Activated CD4-positive, alpha-beta T cell treated with anti-CD3 and anti-CD28 coated beads, Interleukin-2, amount 50 U/mL, for 1 hour (primary cell): ENCODE results near the gene CHCHD3.

Experiments
- DNase-seq: peaks from one replicate; pipeline ENCODE4 v3.0.0-alpha.2; 2020

Gene CHCHD3

GRCh38 chr7:132760866-132761265, 321.0 kb downstream of the CHCHD3 start:
- no peak for DNase-seq

- DNase-seq: no peak
Measured at GRCh38 chr7:132760244-132760623, 321.7 kb downstream of the CHCHD3 start.

DNA sequence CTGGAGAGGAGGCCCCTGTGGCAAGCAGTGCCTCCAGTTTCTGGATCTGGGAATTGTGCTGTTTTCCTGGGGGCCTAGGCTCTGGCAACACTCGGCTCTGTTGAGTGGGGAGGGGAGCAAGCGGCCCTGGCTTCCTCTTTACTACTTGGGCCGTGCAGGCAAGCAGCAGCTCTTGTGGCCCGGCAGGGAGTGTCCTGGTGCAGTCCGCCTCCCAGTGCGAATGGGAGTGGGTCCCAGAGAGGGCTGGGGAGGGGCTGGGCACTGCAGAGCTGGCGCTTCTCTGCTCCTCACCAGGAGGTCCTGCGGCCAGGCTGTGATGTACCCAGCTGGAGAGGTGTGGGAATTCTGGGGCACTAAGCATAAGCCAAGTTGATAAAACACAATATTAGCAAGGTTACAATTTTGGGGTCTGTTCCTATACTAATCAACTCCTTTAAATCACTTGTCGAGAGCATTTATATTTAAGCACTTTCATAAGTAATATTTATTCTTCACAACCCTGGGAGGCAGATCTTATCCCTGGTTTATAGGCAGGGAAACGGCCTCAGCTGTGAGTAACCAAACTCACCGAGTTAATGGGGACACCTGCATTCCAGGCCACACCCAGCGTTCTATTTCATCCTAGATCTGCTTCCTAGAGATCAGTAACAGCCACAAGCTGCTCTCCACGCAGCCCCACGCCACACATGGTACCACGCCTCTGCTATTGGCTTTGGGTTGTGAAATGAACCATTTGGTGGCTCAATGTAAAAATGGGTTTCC, 322.2 kb downstream of the CHCHD3 start:
- DNase-seq: no peak

GRCh38 chr7:132758986-132759385, 322.9 kb downstream of the CHCHD3 start:
- DNase-seq: no peak

DNA sequence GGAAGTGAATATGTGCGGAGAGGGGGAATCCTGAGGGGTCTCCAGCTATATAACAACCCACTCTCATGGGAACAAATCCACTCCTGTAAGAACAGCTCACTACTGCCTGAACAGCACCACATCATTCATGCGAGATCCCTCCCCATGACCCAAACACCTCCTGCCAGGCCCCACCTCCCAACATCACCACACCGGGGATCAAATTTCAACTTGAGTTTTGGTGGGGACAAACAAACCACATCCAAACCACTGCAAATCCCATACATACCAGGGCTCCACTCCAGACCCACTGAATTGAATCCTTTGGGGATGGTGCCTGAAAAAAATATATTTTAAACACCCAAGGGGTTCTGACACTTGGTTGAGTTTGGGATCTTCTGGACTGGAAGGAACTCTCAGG, 324.1 kb downstream of the CHCHD3 start:
- DNase-seq: no peak

DNA sequence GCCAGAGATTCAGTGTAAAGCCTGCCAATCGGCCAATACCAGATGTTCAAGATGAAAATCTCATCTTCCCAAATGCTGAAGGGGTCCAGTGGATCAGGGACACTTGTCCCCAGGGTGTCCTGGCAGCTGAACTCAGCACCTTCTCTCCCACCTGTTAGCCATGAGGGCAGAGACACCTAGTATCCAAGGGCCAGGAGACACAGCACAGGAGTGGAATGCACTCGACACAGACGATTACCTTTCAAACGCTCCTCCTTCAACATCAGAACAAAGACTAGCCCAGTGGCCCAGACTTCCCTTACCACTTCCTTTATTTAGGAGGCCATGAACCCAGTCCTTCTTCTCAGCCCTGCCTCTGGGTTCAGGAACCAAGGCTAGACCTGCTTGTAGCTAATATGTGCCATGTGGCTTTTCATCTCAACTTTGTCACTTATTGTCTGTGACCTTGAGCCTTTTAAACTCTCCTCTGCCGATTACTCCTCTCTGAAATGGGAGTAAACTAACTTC, 325.4 kb downstream of the CHCHD3 start:
- no peak for DNase-seq

DNA sequence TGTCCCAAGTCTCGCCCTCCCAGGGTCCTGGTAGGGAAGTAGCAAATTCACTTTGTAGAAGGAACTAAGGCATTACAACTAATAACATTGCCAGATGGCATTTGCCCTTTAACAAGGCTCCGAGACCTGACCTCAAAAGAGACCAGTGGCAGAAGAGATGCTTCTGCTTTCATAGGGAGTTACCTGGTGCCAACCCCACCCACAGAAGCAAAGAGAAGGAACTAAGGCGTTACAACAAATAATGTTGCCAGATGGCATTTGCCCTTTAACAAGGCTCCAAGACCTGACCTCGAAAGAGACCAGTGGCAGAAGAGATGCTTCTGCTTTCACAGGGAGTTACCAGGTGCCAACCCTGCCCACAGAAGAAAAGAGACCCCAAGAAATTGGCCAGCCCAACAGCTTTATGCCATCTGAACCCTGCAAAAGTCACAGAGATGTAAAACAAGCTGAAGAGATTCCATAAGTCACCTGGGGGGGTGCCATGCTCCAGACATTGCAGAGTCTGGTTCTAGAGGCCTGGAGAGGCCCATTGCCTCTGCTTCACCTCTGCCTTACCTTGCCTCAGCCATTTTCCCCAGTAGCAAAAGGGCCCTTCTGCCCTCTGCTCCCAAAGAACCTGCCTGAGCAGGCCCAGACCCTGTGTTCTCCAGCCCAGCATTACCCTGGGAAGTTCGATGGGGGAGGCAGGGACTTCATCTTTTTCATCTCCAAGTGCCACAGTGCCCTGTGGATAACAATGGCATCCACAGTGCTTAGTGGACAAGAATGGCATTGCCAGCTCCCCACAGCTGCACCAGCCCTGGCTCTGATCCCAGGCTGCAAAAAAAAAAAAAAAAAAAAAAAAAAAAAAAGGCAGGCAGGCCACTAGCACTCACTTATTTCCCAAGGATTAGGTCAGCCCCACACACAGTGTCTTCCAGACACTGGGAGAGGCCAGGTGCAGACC, 326.1 kb downstream of the CHCHD3 start:
- no peak for DNase-seq

GRCh38 chr7:132752431-132752830, 329.5 kb downstream of the CHCHD3 start:
- no peak for DNase-seq

GRCh38 chr7:132751244-132751647, 330.6 kb downstream of the CHCHD3 start:
- no peak for DNase-seq

DNA sequence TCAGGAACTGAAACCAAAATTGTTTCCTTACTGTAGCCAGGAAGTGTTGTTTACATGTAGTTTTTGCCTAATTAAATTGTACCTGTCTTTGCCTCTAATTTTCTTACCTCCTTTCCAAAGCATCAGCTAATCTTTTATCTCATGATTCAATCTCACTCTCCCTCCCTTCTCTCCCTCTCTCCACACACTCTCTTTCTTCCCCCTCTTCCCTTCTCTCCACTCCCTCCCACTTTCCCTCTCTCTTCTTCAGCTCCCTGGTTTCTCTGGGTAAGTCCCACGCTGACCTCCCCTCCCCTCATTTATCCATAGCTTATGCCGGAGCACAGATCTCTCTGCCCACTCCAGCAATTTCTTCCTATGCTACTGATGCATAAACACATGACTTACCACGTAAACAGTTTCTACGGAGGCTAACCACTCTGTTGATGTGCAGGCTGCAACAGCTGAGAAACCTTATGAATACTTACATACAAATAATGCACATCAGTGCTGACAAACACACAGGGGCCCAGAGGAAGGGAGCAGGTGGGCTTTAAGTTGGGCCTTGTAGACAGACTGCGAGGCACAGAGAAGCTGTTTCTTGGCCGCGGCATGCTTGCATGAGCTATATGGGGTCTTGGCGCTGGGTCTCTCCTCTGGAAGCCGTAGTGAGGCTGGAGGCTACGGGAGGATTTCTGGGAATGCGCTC, 331.2 kb downstream of the CHCHD3 start:
- no peak for DNase-seq

DNA sequence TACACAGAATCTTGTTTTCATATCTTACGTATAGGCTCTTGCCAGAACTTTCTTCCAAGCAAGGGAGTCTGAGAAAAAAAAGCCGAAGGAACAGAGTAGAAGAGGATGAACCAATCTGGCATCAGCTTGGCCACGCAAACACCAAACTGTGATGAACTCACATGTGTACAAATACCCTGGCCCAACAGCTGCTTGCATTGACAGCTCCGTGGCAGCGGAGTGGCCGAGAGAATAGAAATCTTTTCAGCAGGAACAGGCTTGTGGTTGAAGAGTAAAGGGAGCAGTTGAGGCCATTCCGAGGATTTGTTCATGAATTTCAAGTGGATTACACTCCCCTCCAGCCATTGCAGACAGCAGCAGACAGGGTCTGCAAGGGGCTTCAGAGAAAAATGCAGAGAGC, 331.8 kb downstream of the CHCHD3 start:
- no peak for DNase-seq

- DNase-seq: no peak
Measured at GRCh38 chr7:132745510-132745909, 336.4 kb downstream of the CHCHD3 start.

DNA sequence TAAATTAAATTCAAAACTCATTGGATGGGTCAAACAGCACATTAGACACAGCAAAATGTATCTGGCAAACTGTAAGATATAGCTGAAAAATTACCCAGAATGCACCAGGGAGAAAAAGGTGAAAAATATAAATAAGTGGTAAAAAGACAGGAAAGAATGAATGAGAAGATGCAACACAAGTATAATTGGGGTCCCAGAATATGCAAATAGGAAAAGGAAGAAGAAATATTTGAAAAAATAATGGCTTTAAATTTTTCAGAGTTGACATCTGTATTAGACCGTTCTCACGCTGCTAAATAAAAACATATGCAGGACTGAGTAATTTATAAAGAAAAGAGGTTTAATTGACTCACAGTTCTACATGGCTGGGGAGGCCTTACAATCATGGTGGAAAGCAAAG, 337.9 kb downstream of the CHCHD3 start:
- DNase-seq: no peak

DNA sequence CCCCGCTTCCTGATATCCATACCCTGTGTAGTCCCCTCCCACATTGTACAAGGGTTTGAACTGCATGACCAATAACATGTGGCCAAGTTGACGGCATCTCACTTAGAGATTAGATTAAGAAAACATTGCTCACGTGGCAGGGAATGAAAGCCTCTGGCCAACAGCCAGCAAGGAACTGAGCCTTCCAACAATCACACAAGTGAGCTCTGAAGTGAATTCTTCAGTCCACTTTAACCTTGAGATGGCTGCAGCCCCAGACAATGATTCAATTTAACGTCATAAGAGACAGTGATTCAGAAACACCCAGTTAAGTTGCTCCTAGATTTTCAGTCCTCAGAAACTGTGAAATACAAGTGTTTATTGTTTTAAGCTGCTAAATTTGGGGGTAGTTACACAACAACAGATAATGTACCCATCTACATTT, 339.7 kb downstream of the CHCHD3 start:
- DNase-seq: no peak

DNA sequence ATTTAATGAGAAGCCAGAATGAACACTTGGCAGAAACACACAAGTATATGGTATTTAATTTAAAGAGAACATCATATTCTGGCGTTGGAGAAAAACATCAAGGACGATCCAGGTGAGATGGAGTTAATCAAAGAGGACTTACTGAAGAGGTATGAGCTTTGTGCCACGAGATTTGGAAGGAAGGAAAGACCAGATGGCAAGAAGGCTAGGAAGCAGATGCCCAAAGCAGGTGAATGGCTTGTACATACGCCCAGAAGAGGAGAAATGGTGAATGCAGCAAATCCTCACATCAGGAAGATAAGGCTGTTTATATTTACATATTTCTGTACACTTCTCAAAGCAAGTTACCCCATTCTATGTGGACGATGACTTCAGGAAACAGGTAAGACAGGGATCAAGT, 341.7 kb downstream of the CHCHD3 start:
- no peak for DNase-seq

- DNase-seq: no peak
Measured at GRCh38 chr7:132739271-132739955, 342.5 kb downstream of the CHCHD3 start.

- DNase-seq: no peak
Measured at GRCh38 chr7:132738254-132738653, 343.6 kb downstream of the CHCHD3 start.

DNA sequence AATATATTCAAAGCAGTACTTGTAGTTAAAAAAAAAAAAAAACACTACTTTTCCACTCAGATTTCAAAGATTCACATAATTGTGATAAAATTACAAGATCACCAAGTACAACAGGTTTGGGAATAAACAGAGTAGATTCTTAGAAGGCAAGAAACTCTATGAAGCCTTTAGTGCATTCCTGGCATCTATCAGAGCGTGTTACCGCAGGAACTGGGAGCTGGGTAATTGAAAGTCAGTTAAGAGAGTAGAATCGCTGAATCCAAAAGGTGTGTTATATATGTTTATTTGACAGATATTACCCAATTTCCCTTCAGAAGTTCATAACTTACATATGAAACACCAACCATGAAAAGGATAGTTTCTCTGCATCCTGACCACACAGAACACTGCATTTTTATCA, 346.4 kb downstream of the CHCHD3 start:
- DNase-seq: no peak
